H1 (cell line): ENCODE measurements around the gene RUNX1. TPM values are rescaled to one million over a fixed set of nuclear protein-coding genes. Genes with fewer than 3 reads are reported as not detected.

Source experiments
- CTCF ChIA-PET: fragments of 300-600 bp; sonication (Branson Sonifier 250); formaldehyde crosslinking; loops from one replicate; lab custom pipeline; 2021; ENCODE audit not compliant: partially characterized antibody; lab: Charles Lee
- POLR2A ChIA-PET: fragments of 300-600 bp; sonication (Branson Sonifier 250); formaldehyde crosslinking; loops from one replicate; lab custom pipeline; 2021; ENCODE audit warnings: inconsistent platforms; ENCODE audit not compliant: partially characterized antibody; lab: Charles Lee
- DNase-seq, 2 experiments: peaks; one replicate each; pipeline versions ENCODE4 v3.0.0 to v3.0.0-alpha.2; 2010 to 2022; ENCODE audit warnings: low spot score in 2 of 2, low read depth in 1 of 2, mixed read lengths in 1 of 2
- FAIRE-seq: peaks from 2 replicates; lab custom pipeline; 2011; peaks lifted over from hg19 to GRCh38; lab: Jason Lieb, UNC
- H2AFZ ChIP-seq: 2 replicates; pipeline ENCODE4 v1.8.1; 2012; ENCODE audit warnings: low read length, inconsistent platforms
- H2AK5ac ChIP-seq: 2 replicates; pipeline ENCODE4 v1.6.1; 2013; ENCODE audit warnings: low read depth, low read length
- H2BK120ac ChIP-seq: replicated peaks from 2 replicates; pipeline ENCODE3; 2013; ENCODE audit warnings: low read depth, low read length, inconsistent platforms
- H2BK12ac ChIP-seq: 2 replicates; pipeline ENCODE4 v1.6.1; 2013; ENCODE audit warnings: low read depth, low read length
- H2BK15ac ChIP-seq: 2 replicates; pipeline ENCODE4 v1.6.1; 2013; ENCODE audit warnings: low read length
- H2BK20ac ChIP-seq: 2 replicates; pipeline ENCODE4 v1.6.1; 2013; ENCODE audit warnings: low read length
- H2BK5ac ChIP-seq: 2 replicates; pipeline ENCODE4 v1.6.1; 2013; ENCODE audit warnings: low read depth, low read length
- H3K14ac ChIP-seq: 2 replicates; pipeline ENCODE4 v1.6.1; 2013; ENCODE audit warnings: inconsistent platforms; ENCODE audit not compliant: insufficient read length
- H3K18ac ChIP-seq: 2 replicates; pipeline ENCODE4 v1.6.1; 2013; ENCODE audit warnings: low read length; ENCODE audit errors: extremely low read depth
- H3K23ac ChIP-seq: 2 replicates; pipeline ENCODE4 v1.6.1; 2013; ENCODE audit warnings: inconsistent platforms; ENCODE audit not compliant: insufficient read length
- H3K23me2 ChIP-seq: 2 replicates; pipeline ENCODE4 v1.6.1; 2013; ENCODE audit warnings: low read depth, low read length
- H3K27ac ChIP-seq: 2 replicates; pipeline ENCODE4 v1.6.1; 2011; ENCODE audit warnings: low read depth, low read length, inconsistent platforms
- H3K27me3 ChIP-seq, 4 experiments: replicated peaks in 1 of 4; 1 replicate in 1 of 4; 2 replicates in 3 of 4; pipeline versions ENCODE4 v1.6.1 to v1.8.1; 2011 to 2013; ENCODE audit warnings: low read length in 3 of 4, mild to moderate bottlenecking in 3 of 4, inconsistent platforms in 2 of 4, mixed read lengths in 2 of 4, moderate library complexity in 1 of 4; ENCODE audit not compliant: control insufficient read depth in 3 of 4, insufficient read depth in 3 of 4; ENCODE audit errors: extremely low read depth in 1 of 4
- H3K36me3 ChIP-seq, 4 experiments: 2 replicates each; pipeline versions ENCODE4 v1.6.1 to v1.8.1; 2011 to 2013; ENCODE audit warnings: mild to moderate bottlenecking in 4 of 4, low read length in 3 of 4, moderate library complexity in 2 of 4, control low read depth in 1 of 4, inconsistent platforms in 1 of 4; ENCODE audit not compliant: insufficient read depth in 4 of 4, control insufficient read depth in 2 of 4
- H3K4ac ChIP-seq: replicated peaks from 2 replicates; pipeline ENCODE3; 2013; ENCODE audit warnings: low read length, low read depth, mixed read lengths, inconsistent platforms; ENCODE audit not compliant: insufficient read length
- H3K4me1 ChIP-seq, 4 experiments: replicated peaks in 1 of 4; 1 replicate in 1 of 4; 2 replicates in 3 of 4; pipeline versions ENCODE4 v1.6.1 to v1.8.1; 2011 to 2013; ENCODE audit warnings: low read length in 3 of 4, inconsistent platforms in 2 of 4, mixed read lengths in 1 of 4; ENCODE audit not compliant: insufficient read depth in 4 of 4, control insufficient read depth in 3 of 4
- H3K4me2 ChIP-seq, 2 experiments: 2 replicates each; pipeline versions ENCODE4 v1.6.1 to v1.8.1; 2011 to 2013; ENCODE audit warnings: low read depth in 2 of 2, low read length in 2 of 2, control low read depth in 1 of 2, inconsistent platforms in 1 of 2, mild to moderate bottlenecking in 1 of 2; ENCODE audit not compliant: insufficient read depth in 1 of 2
- H3K4me3 ChIP-seq, 4 experiments: fragments of 200-600, 300-600 bp in 1 of 4; sonication (generic), shearing (Covaris generic), sonication (Bioruptor Twin) in 1 of 4; 2 replicates each; pipeline versions ENCODE4 v1.5.1 to v1.8.1; 2011 to 2016; ENCODE audit warnings: low read length in 4 of 4, low read depth in 3 of 4, control low read depth in 2 of 4, inconsistent platforms in 2 of 4, mild to moderate bottlenecking in 2 of 4, mixed read lengths in 1 of 4, moderate library complexity in 1 of 4; ENCODE audit not compliant: insufficient read depth in 2 of 4; ENCODE audit errors: extremely low read depth in 1 of 4
- H3K56ac ChIP-seq: replicated peaks from 2 replicates; pipeline ENCODE3; 2013; ENCODE audit warnings: low read depth, mild to moderate bottlenecking, mixed read lengths, low read length, inconsistent platforms; ENCODE audit not compliant: insufficient read length
- H3K79me1 ChIP-seq: 2 replicates; pipeline ENCODE4 v1.6.1; 2013; ENCODE audit warnings: low read depth, low read length, control low read depth
- H3K79me2 ChIP-seq, 2 experiments: 2 replicates each; pipeline versions ENCODE4 v1.6.1 to v1.8.1; 2012 to 2013; ENCODE audit warnings: low read length in 2 of 2, mild to moderate bottlenecking in 2 of 2, inconsistent platforms in 1 of 2; ENCODE audit not compliant: insufficient read depth in 2 of 2, control insufficient read depth in 1 of 2
- H3K9ac ChIP-seq, 4 experiments: replicated peaks in 1 of 4; 1 replicate in 1 of 4; 2 replicates in 3 of 4; pipeline versions ENCODE4 v1.6.1 to v1.8.1; 2011 to 2013; ENCODE audit warnings: low read depth in 3 of 4, low read length in 3 of 4, control low read depth in 2 of 4, mild to moderate bottlenecking in 2 of 4, moderate library complexity in 2 of 4, inconsistent platforms in 1 of 4; ENCODE audit errors: extremely low read depth in 1 of 4
- H3K9me3 ChIP-seq, 2 experiments: 2 replicates each; pipeline versions ENCODE4 v1.6.1 to v1.8.1; 2012 to 2013; ENCODE audit warnings: mild to moderate bottlenecking in 2 of 2, moderate library complexity in 2 of 2, control low read depth in 1 of 2, inconsistent platforms in 1 of 2, low read depth in 1 of 2, low read length in 1 of 2, mixed read lengths in 1 of 2; ENCODE audit not compliant: insufficient read depth in 2 of 2
- H4K20me1 ChIP-seq, 2 experiments: replicated peaks in 1 of 2; 2 replicates each; pipeline versions ENCODE3 to v1.8.1; 2011 to 2013; ENCODE audit warnings: inconsistent platforms in 2 of 2, low read length in 2 of 2, mild to moderate bottlenecking in 1 of 2; ENCODE audit not compliant: insufficient read depth in 2 of 2, control insufficient read depth in 1 of 2
- H4K5ac ChIP-seq: 2 replicates; pipeline ENCODE4 v1.6.1; 2013; ENCODE audit warnings: low read length, low read depth, mixed read lengths, inconsistent platforms; ENCODE audit not compliant: insufficient read length
- H4K8ac ChIP-seq: 2 replicates; pipeline ENCODE4 v1.8.0; 2013; ENCODE audit warnings: mild to moderate bottlenecking, moderate library complexity, low read length, inconsistent platforms; ENCODE audit not compliant: insufficient read depth; ENCODE audit errors: extremely low read depth
- H4K91ac ChIP-seq: replicated peaks from 2 replicates; pipeline ENCODE3; 2013; ENCODE audit warnings: low read length, mixed read lengths, inconsistent platforms; ENCODE audit not compliant: insufficient read length
- ASH2L ChIP-seq: fragments of 200-600, 300-600 bp; sonication (generic); IDR thresholded peaks from one replicate; pipeline ENCODE4 v1.7.1; 2017; ENCODE audit warnings: low read length
- CHD2 ChIP-seq: IDR thresholded peaks from 2 replicates; pipeline ENCODE4 v1.6.1; 2012; ENCODE audit warnings: low read length, improper control_type of control experiment
- GABPA ChIP-seq: IDR thresholded peaks from 2 replicates; pipeline ENCODE4 v1.6.1; 2011; ENCODE audit warnings: mild to moderate bottlenecking, low read length, moderate library complexity, borderline replicate concordance; ENCODE audit not compliant: insufficient read depth
- POLR2AphosphoS5 ChIP-seq: IDR thresholded peaks from 2 replicates; pipeline ENCODE4 v1.6.1; 2011; ENCODE audit warnings: low read depth, low read length
- POU5F1 ChIP-seq: IDR thresholded peaks from 2 replicates; pipeline ENCODE4 v1.6.1; 2011; ENCODE audit warnings: low read depth, mild to moderate bottlenecking, low read length, moderate library complexity
- RNF2 ChIP-seq: fragments of 200-900, 300-1000 bp; sonication (generic); IDR thresholded peaks from 2 replicates; pipeline ENCODE4 v1.7.1; 2016; ENCODE audit warnings: borderline replicate concordance, low read depth, mild to moderate bottlenecking, antibody characterized with exemption, low read length; ENCODE audit not compliant: poor library complexity, severe bottlenecking; ENCODE audit errors: missing control alignments
- SIRT6 ChIP-seq: IDR thresholded peaks from one replicate; pipeline ENCODE4 v1.7.1; 2012; ENCODE audit warnings: low read length, inconsistent platforms
- SP1 ChIP-seq: IDR thresholded peaks from 2 replicates; pipeline ENCODE4 v1.6.1; 2011; ENCODE audit warnings: low read depth, low read length
- WGBS, 2 experiments: shearing (Covaris generic) in 1 of 2; methylation state at CpG; one replicate each; pipeline versions ENCODE4 v1.1.6 to v1.1.7; 2013 to 2015; ENCODE audit warnings: low lambda C conversion rate in 2 of 2, mixed read lengths in 2 of 2, inconsistent platforms in 1 of 2, low coverage in 1 of 2, missing lambda C conversion rate in 1 of 2; ENCODE audit not compliant: insufficient replicate concordance in 2 of 2, insufficient coverage in 1 of 2, insufficient read length in 1 of 2; ENCODE audit errors: extremely low coverage in 1 of 2, missing lambda C conversion rate in 1 of 2; 5-methylcytosine and 5-hydroxymethylcytosine counted together
- polyA plus RNA-seq, 7 experiments: library from polyadenylated mRNA; depleted of rRNA in 3 of 7; stranded (reverse) in 5 of 7; unstranded in 2 of 7; fragments of >200 nt in 5 of 7; fragments of 200-250 nt in 2 of 7; gene quantifications; 1 replicate in 5 of 7; 2 replicates in 1 of 7; 4 replicates in 1 of 7; pipeline versions ENCODE4 v1.2.1 to v1.2.3, GENCODE V29; 2011 to 2013; ENCODE audit warnings: missing spikeins in 2 of 7, mixed read lengths in 2 of 7
- total RNA-seq: library from RNA; stranded (reverse); fragmentation: NEBNext Ultra II Directional; extraction: Animal tissue kit (Norgen Biotek cat#: 25700); gene quantifications from 2 replicates; pipeline ENCODE4 v1.2.1, GENCODE V29; 2021
- TF ChIP-seq, protein P1 (sequence below), 3 experiments: IDR thresholded peaks; 1 replicate in 2 of 3; 2 replicates in 1 of 3; pipeline versions ENCODE4 v1.5.1 to v1.6.1; 2011; ENCODE audit warnings: low read length in 3 of 3, mild to moderate bottlenecking in 3 of 3, inconsistent platforms in 2 of 3, low read depth in 1 of 3, moderate library complexity in 1 of 3; ENCODE audit not compliant: insufficient read depth in 1 of 3; ENCODE audit errors: control extremely low read depth in 1 of 3
- TF ChIP-seq, protein P2 (sequence below): IDR thresholded peaks from 2 replicates; pipeline ENCODE4 v1.6.1; 2012; ENCODE audit warnings: inconsistent platforms
- TF ChIP-seq, protein P3 (sequence below): IDR thresholded peaks from 2 replicates; pipeline ENCODE4 v1.6.1; 2011; ENCODE audit warnings: low read length, improper control_type of control experiment

RUNX1 gene
- total and polyA plus RNA-seq, 2 of the 8 experiments (the other 6 are each of a cell fraction or from before 2014, with no cell fraction given), result 0.20 to 0.60 TPM

DNA sequence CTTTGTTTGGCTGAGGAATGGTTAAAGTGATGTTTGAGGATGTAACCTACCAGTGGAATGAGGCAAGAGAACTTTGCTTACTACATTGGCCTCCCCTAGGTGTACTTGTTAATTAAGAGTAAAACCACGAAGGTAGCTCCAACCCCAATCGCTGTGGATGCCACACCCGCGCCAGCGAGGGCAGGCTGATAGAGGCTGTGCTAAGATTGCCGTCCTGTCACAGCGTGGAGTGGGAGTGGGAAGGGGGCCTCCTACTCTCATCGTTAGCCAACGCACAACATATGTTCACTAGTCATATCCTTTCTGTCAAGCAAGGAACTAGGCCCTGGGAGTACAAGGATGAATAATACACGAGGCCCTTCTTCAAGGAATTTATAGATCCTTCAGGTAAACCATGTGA lies 99.6 kb downstream of the RUNX1 start:
- H2AFZ ChIP-seq, result no peak overlapping the region
- no peak for DNase-seq
- no peak for TF ChIP-seq GABPA
- no peak for TF ChIP-seq POLR2AphosphoS5
- TF ChIP-seq, protein P1, sequence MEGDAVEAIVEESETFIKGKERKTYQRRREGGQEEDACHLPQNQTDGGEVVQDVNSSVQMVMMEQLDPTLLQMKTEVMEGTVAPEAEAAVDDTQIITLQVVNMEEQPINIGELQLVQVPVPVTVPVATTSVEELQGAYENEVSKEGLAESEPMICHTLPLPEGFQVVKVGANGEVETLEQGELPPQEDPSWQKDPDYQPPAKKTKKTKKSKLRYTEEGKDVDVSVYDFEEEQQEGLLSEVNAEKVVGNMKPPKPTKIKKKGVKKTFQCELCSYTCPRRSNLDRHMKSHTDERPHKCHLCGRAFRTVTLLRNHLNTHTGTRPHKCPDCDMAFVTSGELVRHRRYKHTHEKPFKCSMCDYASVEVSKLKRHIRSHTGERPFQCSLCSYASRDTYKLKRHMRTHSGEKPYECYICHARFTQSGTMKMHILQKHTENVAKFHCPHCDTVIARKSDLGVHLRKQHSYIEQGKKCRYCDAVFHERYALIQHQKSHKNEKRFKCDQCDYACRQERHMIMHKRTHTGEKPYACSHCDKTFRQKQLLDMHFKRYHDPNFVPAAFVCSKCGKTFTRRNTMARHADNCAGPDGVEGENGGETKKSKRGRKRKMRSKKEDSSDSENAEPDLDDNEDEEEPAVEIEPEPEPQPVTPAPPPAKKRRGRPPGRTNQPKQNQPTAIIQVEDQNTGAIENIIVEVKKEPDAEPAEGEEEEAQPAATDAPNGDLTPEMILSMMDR (IDR thresholded peaks at IDR 0.05; ENCODE audit: control extremely low read depth in 1 of 3, insufficient read depth in 1 of 3, low read depth in 1 of 3, low read length in 3 of 3), result no peak
- no peak for TF ChIP-seq RNF2
- TF ChIP-seq POU5F1, result no peak
- no peak for TF ChIP-seq SP1
- TF ChIP-seq, protein P2, sequence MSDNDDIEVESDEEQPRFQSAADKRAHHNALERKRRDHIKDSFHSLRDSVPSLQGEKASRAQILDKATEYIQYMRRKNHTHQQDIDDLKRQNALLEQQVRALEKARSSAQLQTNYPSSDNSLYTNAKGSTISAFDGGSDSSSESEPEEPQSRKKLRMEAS, result no peak
- TF ChIP-seq SIRT6, result no peak
- TF ChIP-seq, protein P3, sequence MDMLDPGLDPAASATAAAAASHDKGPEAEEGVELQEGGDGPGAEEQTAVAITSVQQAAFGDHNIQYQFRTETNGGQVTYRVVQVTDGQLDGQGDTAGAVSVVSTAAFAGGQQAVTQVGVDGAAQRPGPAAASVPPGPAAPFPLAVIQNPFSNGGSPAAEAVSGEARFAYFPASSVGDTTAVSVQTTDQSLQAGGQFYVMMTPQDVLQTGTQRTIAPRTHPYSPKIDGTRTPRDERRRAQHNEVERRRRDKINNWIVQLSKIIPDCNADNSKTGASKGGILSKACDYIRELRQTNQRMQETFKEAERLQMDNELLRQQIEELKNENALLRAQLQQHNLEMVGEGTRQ, result no peak
- TF ChIP-seq CHD2, result no peak
- TF ChIP-seq ASH2L, result no peak

More for the DNA sequence above, 99.6 kb downstream of the RUNX1 start:
- FAIRE-seq, result no peak
- Histone ChIP-seq H3K56ac (no peak overlapping the region), H3K4ac (no peak overlapping the region), H4K5ac (no peak overlapping the region), H3K4me1 (no peaks in the 10 kb centered on the region; a peak in 1 of 7 replicates), H3K27me3 (no peaks in the 10 kb centered on the region), H3K79me2 (no peaks in the 10 kb centered on the region), H3K36me3 (no peaks in the 10 kb centered on the region), H3K23ac (no peak overlapping the region), H4K20me1 (no peaks in the 10 kb centered on the region), H3K79me1 (no peaks in the 10 kb centered on the region), H2BK20ac (no peak overlapping the region), H2AK5ac (no peak overlapping the region), H3K27ac (no peak overlapping the region), H3K14ac (no peak overlapping the region), H4K91ac (no peak overlapping the region), H3K9ac (no peak overlapping the region), H3K9me3 (no peaks in the 10 kb centered on the region), H2BK12ac (no peak overlapping the region), H3K23me2 (no peaks in the 10 kb centered on the region), H3K4me2 (no peak overlapping the region), H2BK5ac (no peak overlapping the region), H2BK15ac (no peak overlapping the region), H2BK120ac (no peak overlapping the region), H3K18ac (no peak overlapping the region), H4K8ac (no peak overlapping the region), H3K4me3 (no peak overlapping the region)
- WGBS, 2 experiments, result 97% methylated on average over 10 of the region's 10 CpGs; no CpG with 5 or more reads in 1 of the 2 experiments
- ChIA-PET CTCF (interaction anchor here (0.8 to 1.5 kb wide), 5 partner anchors 16 to 628 kb away, joined by 3 to 4 read pairs (median 3); no protein-coding TSS in a partner anchor), POLR2A (no interaction called here)
